Amygdala (tissue), 56 donors: ENCODE measurements around the gene YJEFN3.

Experiments
- DNase-seq, 56 donors: peaks; one replicate each; lab custom pipeline; 2025; lab: John Stamatoyannopoulos, UW

Gene YJEFN3

DNA sequence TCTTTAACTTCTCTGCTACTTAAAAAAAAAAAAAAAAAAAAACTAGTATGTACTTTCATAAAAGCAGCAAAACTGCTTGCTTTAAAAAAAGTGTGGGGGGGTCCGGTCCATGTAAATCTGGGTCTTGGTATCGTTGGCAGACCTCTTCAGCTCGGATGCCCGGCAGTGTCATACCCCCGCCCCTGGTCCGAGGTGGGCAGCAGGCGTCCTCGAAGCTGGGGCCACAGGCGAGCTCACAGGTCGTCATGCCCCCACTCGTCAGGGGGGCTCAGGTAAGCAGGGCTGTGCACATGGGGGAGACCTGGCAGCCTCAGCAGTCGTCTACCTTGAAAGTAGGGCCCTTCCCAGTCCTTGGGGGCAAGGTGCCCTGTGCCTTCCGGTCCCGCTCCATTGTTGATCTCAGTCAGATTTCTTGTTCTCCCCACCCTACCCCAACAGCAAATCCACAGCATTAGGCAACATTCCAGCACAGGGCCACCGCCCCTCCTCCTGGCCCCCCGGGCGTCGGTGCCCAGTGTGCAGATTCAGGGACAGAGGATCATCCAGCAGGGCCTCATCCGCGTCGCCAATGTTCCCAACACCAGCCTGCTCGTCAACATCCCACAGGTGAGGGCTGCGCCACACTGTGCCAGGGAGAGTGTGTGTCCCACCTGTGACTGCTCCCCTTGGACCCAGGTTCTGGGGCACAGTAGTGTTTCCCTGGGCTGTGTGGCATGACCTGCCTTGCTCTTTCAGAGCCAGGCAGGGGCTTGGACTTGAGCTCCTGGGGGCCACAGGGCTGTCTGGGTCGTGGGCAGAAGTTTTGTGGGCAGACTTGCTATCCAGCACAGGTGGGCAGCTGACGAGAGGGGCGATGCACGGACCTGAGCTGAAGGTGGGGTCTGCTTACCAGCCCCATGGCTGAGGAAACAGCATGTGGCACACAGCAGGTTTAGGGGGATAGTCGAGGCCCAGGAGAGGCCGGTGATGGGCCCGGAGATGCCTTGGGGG, 32.8 kb upstream of the YJEFN3 start:
- no peak for DNase-seq

DNA sequence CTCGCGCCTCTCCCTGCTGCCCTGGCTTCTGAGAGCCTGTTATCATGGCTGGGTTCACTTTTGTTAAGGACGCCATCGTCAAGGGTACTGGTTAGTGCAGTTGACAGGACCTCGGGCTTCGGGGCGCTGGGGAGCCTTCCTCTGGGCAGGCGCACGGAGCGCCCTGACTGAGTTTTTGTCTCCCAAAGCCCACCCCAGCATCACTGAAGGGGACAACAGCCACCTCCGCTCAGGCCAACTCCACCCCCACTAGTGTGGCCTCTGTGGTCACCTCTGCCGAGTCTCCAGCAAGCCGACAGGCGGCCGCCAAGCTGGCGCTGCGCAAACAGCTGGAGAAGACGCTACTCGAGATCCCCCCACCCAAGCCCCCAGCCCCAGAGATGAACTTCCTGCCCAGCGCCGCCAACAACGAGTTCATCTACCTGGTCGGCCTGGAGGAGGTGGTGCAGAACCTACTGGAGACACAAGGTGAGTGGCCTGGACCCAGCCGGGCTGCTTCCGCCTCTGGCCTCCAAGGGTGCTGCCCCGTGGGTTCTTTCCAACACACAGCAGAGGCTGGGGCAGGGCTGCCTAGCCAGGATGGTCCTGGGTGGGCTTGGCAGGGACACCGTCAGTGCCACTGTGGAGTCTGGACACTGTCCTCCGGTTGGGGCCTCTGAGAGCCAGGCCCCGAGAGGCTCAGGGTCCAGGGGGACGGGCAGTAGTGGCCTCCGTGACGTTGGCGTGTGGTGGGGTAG, 30.3 kb upstream of the YJEFN3 start:
- no peak for DNase-seq

DNA sequence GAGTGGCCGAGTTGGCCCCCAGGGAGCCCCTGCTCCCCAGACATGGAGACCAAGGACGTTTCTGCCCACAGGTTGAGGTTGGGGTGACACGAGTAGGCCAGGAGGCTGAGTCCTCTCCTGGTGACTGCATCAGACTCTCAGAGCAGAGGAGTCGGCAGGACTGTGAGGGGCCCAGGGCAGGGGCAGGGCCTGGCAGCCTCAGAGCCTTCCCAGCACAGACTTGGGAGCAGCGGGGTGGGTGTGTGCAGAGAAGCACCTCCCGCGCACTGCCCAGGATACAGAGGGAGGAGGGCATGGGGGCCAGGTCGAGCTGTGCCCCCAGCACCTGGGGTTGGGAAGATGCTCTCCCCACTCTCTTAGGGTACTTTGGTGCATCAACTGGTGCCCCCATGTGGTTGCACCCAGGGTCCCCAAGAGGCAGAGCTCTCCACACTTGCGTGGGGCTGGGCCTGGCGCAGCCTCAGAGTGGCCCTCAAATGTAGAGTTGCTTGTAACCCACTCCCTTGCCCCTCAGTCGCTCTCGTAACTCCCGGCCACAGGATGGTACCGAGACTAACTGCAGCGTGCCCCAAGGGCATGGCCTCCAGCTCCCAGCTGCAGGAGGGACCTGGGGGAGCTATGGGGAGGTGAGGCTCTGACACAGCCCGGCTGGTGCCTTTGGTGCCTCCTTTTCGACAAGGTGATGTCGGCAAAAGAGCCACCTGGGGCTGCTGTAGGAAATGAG, 29.3 kb upstream of the YJEFN3 start:
- DNase-seq: no peak

DNA sequence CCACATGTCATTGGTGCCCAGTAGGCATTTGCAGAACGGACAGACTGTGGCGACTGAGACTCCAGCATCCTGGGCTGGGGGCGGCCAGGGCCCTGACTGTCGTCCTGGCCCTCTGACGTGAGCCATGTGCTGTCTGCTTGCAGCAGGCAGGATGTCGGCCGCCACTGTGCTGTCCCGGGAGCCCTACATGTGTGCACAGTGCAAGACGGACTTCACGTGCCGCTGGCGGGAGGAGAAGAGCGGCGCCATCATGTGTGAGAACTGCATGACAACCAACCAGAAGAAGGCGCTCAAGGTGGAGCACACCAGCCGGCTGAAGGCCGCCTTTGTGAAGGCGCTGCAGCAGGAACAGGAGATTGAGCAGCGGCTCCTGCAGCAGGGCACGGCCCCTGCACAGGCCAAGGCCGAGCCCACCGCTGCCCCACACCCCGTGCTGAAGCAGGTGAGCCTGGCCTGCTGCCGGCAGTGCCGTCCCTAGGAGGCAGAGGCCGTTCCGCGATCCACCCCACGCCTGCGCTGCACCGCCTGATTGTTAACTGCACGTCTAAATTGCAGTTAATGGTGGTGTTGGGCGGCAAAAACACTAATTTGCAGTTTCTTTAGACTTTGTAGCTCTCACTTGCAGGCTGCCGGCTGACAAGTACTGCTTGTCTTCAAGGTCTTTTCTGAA, 27.6 kb upstream of the YJEFN3 start:
- no peak for DNase-seq

DNA sequence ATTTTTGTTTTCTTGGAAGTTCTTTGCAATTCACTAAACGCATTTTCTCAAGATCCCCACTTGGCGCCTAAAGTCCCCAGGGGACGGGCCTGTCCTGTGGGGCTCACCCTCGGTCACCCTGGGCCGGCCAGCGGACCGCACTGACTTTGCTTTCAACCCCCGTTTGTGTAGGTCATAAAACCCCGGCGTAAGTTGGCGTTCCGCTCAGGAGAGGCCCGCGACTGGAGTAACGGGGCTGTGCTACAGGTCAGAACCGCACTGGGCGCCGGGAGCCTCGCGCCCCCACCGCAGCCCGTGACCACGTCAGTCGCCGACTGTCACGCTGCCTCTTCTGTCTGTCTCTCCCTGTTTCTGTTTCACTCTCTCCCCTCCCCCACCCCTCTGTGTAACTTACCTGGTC, 26.9 kb upstream of the YJEFN3 start:
- DNase-seq: no peak

DNA sequence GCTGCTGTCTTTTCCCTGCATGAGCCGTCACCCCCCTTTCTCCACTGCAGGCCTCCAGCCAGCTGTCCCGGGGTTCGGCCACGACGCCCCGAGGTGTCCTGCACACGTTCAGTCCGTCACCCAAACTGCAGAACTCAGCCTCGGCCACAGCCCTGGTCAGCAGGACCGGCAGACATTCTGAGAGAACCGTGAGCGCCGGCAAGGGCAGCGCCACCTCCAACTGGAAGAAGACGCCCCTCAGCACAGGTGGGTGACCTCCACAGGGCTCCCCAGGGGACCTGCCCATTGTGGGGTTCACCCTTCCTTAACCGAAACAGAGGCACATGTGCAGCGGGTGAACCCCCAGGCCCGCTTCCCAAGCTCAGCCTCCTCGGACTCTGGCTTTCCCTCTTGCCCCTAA, 26.4 kb upstream of the YJEFN3 start:
- DNase-seq: no peak

DNA sequence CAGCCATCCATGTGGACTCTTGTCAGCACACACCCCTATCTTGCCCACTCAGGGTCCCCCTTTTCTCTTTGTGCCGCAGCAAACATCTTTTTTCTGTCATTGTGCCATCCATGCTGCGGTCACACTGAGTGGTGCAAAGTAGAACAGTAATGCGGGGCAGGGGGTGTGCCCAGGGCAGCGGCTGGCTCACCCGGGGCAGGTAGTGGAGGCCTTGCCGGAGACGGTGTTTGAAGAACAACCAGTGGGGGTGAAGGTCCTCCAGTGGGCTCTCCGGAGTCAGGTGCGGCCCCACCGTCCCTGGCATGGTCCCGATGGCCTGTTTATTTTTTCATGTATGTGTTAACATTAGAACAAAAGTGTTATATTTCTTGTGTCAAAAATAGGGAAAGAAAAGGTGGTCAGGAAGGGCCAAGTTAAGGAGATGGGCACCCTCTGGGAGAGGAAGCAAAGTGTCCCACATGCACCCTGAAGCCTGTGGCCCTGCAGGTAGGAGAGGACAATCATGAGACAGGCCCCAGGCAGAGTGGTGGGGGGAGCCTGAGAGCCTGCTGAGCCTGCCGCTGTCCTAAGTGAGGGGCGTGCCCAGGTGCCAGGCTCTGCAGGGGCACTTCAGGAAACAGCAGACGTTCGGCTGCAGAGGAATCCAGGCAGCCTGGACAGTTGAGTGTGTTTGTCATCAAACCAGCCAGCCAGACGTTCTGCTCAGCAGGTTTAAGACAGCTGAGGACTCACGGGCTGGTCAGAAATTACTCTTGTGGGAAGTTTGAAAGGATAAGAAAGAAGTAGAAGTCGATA, 25.7 kb upstream of the YJEFN3 start:
- DNase-seq: no peak

DNA sequence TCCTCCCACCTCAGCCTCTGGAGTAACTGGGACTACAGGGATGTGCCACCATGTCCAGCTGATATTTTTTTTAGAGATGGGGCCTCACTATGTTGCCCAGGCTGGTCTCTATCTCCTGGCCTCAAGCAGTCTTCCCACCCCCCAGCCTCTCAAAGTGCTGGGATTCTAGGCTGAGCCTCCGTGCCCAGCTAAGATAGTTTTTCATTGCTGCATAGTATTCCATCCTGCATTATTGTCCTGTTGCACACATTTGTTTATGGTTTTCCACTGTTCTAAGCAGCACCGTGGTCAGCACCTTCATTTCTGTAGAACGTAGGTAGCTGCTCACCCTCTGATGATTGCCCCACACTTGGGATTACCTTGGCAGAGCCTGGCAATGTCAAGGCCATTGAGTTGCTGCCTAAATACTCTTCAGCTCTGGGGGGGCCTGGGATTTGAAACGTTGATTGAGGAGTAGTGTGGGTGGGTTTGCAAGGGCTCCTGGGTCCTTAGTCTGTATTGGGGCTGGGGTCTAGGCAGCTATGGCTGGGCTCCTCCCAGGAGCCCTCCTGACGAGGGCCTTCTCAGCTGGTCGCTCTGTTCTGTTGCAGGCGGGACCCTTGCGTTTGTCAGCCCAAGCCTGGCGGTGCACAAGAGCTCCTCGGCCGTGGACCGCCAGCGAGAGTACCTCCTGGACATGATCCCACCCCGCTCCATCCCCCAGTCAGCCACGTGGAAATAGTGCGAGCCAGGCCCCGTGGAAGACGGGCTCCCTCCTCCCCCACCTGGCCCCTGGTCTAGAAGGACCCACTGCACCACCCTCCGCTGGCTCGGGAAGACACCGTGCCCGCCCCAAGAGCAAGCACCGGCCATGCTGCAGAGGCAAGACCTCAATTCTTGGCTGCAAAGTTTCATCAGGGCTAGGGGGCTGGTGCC, 23.7 kb upstream of the YJEFN3 start:
- DNase-seq: no peak

DNA sequence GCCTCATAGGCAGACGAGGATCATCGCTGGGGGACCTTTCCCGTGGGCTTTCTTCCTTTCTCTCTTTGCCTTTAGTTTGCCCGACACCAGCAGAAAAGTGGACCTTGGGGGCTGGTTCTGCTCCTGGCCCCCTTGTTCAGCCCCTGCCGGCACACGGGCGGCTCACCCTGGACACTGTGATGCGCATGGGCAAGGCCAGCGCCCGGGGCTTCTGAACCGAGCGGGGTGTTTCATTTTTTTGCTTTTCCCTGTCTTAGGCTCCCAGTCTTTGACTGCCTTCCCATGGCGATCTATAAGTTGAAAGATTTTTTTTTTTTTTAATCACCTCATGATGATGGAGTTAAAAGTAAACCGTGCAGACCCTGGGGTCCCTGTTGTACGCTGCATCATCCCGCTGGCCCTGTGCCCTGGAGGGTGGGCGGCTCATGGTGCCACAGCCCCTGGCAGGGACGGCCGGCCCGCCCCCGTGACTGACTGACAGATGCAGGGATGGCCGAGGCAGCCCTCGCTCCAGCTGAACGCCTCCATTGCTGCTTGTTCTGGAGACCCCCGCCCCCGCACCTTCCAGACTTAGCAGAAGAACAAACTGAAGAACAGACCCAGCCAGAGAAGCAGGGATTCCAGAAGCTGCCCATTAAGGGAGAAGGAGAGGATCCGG, 22.9 kb upstream of the YJEFN3 start:
- DNase-seq: peak in 1 of 56 donors; percentile 22

DNA sequence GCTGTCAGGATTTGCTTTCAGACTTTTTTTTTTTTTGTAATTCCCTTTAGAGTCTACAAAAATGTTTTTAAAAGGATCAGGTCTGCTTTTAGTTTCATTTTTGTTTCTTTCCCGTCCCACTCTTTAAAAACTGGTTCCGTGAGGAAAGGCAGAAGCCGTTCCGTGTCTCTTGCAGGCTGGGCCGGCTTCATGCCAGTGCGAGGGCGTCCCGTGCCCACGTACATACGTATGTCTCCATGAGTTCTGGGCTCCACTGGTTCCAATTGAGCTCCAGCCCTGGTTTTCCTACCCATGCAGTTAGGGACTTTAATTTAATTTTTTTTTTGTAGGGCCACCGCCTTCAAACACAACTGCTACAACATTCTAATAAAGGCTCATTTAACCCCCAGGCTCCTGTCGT, 22.1 kb upstream of the YJEFN3 start:
- peak in 7 of 56 donors; percentile 13 to 34 (median 21) for DNase-seq

DNA sequence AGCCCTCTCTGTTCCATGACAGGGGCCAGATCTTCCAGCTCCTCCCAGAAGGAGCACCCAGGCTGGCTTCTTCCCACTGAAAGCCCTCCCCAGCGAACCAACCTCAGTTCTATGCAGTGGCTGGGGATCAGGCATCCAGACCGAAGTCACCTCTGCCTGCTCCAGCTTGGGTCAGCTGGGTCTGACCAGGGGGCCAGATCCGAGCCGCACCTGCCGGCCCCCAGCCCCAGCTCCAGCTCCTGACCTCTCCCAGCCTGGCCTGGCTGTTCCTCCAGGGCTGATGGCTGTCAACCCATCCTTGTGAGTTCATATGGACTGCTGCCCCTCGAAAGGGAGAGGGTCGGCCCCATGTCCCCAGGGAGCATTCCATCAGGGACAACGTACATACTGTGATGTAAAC, 21.4 kb upstream of the YJEFN3 start:
- DNase-seq: no peak

DNA sequence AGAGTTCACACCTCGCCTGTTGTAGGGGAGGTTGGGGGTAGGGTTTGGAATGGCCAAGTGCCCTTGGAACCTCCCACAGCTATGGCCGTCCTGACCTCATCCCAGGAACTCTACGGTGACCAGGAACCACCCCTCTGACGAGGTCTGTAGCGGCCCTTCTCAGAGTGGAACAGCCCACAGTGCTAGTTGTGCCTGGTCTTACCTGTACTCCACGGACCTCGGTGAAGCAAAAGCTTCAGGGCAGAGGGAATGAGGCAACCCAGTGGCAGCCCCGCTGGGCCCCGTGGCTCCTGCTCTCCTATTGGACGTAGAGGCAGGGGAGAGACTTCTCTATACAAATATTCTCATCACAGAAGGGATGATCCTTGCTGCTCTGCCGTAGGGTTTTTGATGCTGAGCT, 20.5 kb upstream of the YJEFN3 start:
- no peak for DNase-seq

DNA sequence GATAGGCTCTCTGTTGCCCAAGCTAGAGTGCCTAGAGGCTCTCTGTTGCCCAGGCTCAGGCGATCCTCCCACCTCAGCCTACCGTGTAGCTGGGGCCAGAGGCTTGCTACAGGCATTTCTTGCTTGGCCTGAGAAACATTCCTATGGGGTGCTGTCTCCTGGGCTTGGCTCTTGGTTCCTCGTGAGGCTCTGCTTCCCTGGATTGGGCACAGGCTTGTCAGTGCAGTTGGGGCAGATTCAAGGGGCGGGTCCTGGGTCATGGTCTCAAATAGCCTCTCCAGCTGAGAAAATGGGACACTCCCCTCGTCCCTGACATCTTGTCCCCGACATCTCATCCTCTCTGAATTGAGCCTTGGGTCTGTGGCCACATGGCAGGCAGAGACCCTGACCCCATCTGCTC, 18.3 kb upstream of the YJEFN3 start:
- no peak for DNase-seq

DNA sequence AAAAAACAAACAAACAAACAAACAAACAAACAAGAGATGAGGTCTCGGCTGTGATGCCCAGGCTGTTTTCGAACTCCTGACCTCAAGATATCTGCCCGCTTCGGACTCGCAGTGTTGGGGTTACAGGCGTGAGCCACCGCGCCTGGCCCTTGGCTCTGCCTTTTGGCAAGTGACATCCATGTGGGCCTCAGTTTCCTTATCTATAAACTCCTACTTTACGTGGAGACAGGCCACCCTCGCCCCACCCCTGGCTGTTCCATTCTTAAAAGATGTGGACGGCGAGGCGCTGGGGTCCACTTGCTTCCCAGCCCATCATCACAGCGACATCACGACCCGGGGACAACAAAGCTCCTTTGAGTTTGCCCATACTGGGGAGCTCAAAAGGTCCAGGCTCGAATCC, 15.0 kb upstream of the YJEFN3 start:
- no peak for DNase-seq

DNA sequence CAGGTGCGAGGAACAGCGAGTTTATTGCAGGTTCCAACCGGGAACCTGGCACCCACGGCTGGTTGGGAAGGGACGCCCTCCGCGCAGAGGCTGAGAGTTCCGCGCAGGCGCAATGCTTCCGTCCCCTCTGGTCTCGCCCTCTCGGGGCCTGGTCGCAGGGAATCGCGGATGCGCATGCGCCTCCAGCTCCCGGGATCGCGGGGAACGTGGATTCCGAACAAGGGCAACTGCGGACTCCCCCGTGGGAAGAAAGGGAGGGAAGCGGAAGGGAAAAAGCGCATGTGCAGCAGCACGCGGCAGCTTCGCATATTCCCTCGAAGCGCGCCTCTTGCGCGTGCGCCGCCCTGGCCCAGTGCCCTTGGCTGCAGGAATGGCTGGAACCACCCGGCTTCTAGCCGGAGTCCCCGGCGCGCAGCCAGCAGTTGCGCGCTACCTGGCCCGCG, 14.5 kb upstream of the YJEFN3 start:
- peak in 9 of 56 donors; percentile 12 to 43 (median 19) for DNase-seq

DNA sequence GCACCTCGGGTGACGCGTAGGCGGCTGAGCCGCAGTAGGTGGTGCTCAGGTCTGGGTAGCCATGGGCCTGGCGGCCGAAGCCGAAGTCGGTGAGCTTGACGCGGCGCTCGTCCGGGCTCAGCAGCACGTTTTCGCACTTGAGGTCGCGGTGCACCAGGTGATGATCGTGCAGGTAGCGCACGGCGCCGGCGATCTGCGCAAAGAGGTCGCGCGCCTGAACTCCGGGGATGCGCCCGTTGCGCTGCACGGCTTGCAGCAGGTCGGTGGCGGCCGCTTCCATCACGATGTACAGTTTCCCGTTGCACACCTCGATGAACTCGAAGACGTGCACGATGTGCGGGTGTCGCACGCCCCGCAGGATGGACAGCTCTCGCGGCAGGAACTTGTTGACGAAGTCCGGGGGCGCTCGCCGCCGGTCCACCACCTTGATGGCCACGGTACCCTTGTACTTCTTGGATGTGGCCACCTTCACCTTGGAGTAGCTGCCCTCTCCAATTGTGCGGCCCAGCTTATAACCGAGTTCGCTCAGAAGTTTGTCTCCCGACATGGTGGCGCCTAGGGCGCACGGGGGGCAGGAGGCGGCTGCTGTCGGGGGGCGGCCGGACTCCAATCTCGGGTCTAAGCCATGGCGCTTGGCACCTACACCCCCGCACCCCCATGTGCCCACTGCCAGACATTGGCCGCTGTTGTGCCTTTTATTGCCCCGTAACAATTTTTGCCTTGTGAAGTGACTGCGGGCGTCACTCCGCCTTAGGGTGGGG, 13.7 kb upstream of the YJEFN3 start, which contains the start of gene TSSK6:
Gene TSSK6 (minus strand): TSS at position 668 of the 761 bp plus-strand sequence. CDS start 121 bp downstream, at position 547.
- no peak for DNase-seq
